AG10803 (cell line): Measurements from ENCODE around the gene MCM9.

Experiments used
- DNase-seq: peaks from one replicate; pipeline ENCODE4 v3.0.0; 2010; ENCODE audit warnings: low read depth
- H3K4me3 ChIP-seq: 2 replicates; pipeline ENCODE4 v1.5.1; 2011; ENCODE audit warnings: mild to moderate bottlenecking, low read length, control low read depth
- TF ChIP-seq, protein P1 (sequence below): conservative IDR thresholded peaks from 2 replicates; pipeline ENCODE4 v1.5.1; 2011; ENCODE audit warnings: mild to moderate bottlenecking, low read length, control low read depth, inconsistent platforms

Gene MCM9

DNA sequence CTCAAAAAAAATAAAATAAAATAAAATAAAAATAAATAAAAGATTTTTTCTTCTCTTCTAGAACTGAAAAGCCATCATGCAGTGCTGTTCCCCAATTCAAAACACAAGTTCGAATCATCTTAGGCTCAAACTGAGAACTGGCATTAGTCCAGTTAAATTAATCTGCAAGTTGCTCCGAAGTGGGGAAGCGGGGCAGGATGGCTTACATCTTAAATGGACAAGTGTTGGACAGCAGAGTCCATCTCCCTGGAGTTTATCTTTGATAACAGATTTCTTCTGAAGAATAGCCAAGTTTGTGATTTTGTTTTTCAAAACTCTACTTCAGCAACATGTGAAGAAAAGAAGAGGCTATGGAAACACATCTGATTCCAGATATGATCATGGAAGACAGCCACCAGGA, 152.3 kb downstream of the MCM9 start:
- TF ChIP-seq, protein P1, sequence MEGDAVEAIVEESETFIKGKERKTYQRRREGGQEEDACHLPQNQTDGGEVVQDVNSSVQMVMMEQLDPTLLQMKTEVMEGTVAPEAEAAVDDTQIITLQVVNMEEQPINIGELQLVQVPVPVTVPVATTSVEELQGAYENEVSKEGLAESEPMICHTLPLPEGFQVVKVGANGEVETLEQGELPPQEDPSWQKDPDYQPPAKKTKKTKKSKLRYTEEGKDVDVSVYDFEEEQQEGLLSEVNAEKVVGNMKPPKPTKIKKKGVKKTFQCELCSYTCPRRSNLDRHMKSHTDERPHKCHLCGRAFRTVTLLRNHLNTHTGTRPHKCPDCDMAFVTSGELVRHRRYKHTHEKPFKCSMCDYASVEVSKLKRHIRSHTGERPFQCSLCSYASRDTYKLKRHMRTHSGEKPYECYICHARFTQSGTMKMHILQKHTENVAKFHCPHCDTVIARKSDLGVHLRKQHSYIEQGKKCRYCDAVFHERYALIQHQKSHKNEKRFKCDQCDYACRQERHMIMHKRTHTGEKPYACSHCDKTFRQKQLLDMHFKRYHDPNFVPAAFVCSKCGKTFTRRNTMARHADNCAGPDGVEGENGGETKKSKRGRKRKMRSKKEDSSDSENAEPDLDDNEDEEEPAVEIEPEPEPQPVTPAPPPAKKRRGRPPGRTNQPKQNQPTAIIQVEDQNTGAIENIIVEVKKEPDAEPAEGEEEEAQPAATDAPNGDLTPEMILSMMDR = no peak
- DNase-seq = no peak
- no peak overlapping the region for H3K4me3 ChIP-seq

DNA sequence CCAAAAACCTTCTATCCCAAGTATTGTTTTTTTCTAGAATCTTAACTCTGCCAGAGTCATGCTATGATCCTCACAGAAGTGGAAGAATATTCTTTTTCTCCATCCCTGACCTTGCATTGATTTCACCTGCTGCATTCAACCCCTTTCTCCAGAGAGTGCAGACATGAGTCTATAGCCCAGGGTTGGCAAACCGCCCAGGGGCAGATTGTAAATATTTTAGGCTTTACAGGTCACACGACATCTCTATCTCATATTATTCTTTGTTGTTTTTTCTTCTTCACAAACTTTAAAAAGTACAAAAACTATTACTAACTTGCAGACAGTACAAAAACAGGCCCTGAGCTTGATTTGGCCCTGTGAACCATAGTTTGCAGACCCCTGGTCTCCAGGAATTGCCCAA, 153.1 kb downstream of the MCM9 start:
- no peak overlapping the region for H3K4me3 ChIP-seq
- TF ChIP-seq, protein P1 = no peak
- DNase-seq = no peak

DNA sequence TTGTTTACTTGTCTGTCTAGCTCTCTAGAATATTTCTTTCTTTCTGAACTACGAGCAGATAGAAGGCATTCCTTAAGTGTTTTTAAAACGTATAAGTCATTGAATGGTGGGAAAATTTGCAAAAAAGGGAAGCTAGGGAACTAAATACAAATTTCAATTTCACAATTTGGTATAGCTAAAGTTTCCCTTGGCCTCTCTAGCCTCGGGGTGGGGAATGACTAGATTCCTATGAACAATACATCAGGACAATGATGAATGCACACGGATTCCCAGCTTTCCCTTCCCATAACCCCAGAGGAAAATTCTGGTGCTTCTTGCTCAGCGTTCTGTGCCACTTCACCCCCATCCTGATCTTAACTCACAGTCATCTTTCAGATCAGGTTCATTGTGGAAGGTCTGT, 154.3 kb downstream of the MCM9 start:
- TF ChIP-seq, protein P1 = no peak
- DNase-seq = no peak
- H3K4me3 ChIP-seq = no peak overlapping the region

DNA sequence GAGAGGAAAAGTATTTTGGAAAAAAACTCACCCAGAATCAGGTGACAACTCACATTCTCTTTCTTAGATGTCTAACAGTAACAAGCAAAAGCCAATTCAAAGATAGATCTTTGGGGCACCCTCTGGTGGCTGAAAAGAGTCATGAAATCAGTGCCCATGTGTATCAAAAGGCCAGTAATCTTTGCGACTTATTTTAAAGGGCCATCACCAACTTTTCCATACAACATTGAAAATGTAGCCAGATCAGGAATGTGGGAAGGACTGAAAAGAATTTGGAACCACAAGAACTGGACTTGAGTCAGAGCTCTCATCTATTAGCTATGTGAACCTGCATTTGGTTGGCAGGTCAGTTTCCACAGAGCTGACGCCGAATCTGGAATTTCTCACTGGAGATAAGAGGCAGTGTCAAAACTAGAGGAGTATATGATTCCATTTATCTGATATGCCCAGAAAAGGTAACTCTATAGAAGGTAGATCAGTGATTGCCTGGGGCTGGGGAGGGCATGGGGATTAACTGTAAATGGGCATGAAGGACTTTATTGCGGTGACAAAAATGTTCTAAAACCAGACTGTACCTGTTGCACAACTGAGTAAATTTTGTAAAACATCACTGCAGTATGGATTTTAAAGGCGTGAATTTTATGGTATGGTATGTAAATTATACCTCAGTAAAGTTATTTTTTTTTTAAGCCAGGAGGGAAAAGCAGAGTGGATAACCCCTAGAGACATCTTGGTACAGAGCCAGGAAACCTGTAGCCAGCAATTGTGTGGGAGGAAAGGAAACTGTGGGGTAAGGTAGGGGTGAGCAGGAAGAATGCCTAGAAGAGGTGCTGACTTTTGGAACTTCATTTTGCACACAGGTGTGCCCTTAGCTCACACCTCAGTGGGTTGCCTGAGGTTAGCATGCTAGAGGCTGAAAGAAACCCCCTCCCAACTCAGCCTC, 158.1 kb downstream of the MCM9 start:
- no peak overlapping the region for H3K4me3 ChIP-seq

DNA sequence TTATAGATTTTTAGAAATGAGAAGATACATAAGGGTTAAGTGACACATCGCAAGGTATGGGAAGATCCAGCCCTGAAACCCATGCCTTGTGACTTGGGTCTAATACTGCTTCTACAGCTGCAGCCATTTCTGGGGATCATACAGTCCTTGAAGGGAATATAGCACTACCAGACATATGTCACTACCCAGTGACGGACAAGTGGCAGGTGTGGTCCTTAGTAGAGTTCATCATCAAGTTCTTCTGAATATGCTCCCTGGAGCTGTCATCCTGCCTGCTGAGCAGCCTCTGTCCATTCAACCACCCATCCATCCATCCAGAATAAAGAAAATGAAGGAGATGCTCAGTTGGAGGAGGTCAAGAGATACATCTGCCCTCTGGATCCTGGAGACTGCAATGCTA, 159.6 kb downstream of the MCM9 start:
- no peak for DNase-seq
- no peak overlapping the region for H3K4me3 ChIP-seq
- TF ChIP-seq, protein P1 = no peak

More for the DNA sequence above, 158.1 kb downstream of the MCM9 start:
- peak; percentile 82 for DNase-seq
- TF ChIP-seq, protein P1 = peak; percentile 88

DNA sequence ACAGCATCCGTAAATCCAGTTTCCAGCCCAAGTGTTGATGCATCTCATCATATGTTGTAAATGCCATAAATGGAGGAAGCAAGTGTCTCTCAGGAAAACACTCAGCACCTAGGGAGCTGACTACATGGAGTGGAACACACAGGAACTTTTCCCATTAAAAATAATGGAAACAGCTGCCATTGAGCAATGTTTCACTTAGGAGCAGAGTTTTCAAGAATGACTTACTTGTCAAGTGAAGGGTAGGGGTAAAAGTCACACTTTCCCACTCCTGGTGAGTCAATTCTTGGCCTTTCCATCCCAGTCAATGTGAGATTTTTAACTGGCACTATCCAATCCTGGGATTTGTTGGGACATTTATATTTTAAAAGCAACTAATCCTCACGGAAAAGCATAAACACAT, 160.4 kb downstream of the MCM9 start:
- TF ChIP-seq, protein P1 = no peak
- H3K4me3 ChIP-seq = no peak overlapping the region
- DNase-seq = peak; percentile 33

DNA sequence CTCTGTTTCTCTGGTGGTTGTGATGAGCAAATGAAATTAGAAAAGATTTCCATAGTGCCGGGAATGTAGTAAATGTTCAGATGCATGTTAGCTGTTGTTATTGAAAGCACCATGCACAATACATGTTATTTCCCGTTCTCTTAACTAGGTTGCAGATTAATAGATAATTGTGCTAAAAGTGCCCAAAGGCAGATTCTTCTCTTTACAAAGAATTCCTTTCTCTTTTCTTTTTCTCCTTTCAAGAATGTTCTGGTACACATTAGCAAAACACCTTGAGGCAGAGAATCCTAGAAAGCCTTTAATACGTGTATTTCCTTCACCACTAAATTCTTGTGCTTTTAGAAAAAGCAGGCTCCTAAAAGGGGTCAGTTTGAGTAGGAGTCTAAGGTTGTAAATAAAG, 162.1 kb downstream of the MCM9 start:
- no peak overlapping the region for H3K4me3 ChIP-seq
- DNase-seq = no peak
- TF ChIP-seq, protein P1 = no peak
